PC-9 (cell line): ENCODE measurements around the gene TGFB1. TPM values are rescaled to one million over a fixed set of nuclear protein-coding genes. Genes with fewer than 3 reads are reported as not detected.

Experiments used
- BruUV-seq: library from RNA; stranded (reverse); fragments of 400-500 nt; replicated peaks from 2 replicates; lab custom pipeline; 2021; lab: Mats Ljungman, UMichigan
- CTCF ChIA-PET: fragments of 300-600 bp; sonication (Branson Sonifier 250); formaldehyde crosslinking; loops from one replicate; lab custom pipeline; 2022; ENCODE audit warnings: antibody characterized with exemption; lab: Charles Lee
- POLR2A ChIA-PET: fragments of 300-600 bp; sonication (Branson Sonifier 250); formaldehyde crosslinking; loops from one replicate; lab custom pipeline; 2022; ENCODE audit warnings: antibody characterized with exemption; ENCODE audit not compliant: unreplicated experiment; lab: Charles Lee
- DNase-seq, 2 experiments: peaks; one replicate each; pipeline versions ENCODE4 v3.0.0 to v3.0.0-alpha.2; 2015 to 2022; ENCODE audit warnings: mixed read lengths in 1 of 2
- H2AFZ ChIP-seq: fragments of 200-600 bp; sonication (generic); 2 replicates; pipeline ENCODE4 v1.8.1; 2017; ENCODE audit warnings: antibody characterized with exemption
- H3F3A ChIP-seq: fragments of 200-600 bp; sonication (generic); 2 replicates; pipeline ENCODE4 v1.8.1; 2017; ENCODE audit warnings: antibody characterized with exemption, mild to moderate bottlenecking, low read depth; ENCODE audit not compliant: insufficient read depth
- H3K27ac ChIP-seq: fragments of 200-600 bp; sonication (generic); 2 replicates; pipeline ENCODE4 v1.6.1; 2016; ENCODE audit warnings: mixed run types
- H3K27me3 ChIP-seq: fragments of 200-600 bp; sonication (generic); 2 replicates; pipeline ENCODE4 v1.6.1; 2016; ENCODE audit warnings: low read depth, mixed run types; ENCODE audit not compliant: insufficient read depth
- H3K36me3 ChIP-seq: fragments of 200-600 bp; sonication (generic); 2 replicates; pipeline ENCODE4 v1.6.1; 2016; ENCODE audit warnings: low read depth, mixed run types
- H3K4me1 ChIP-seq: fragments of 200-600 bp; sonication (generic); replicated peaks from 2 replicates; pipeline ENCODE4 v1.6.1; 2016; ENCODE audit warnings: mixed run types; ENCODE audit not compliant: insufficient read depth
- H3K4me2 ChIP-seq: fragments of 200-600 bp; sonication (generic); 2 replicates; pipeline ENCODE4 v1.6.1; 2017; ENCODE audit warnings: mixed run types
- H3K4me3 ChIP-seq: fragments of 200-600 bp; sonication (generic); 2 replicates; pipeline ENCODE4 v1.6.1; 2016; ENCODE audit warnings: mixed run types
- H3K79me2 ChIP-seq: fragments of 200-600 bp; sonication (generic); 2 replicates; pipeline ENCODE4 v1.6.1; 2017; ENCODE audit warnings: low read depth, mixed run types
- H3K9me2 ChIP-seq: fragments of 200-600 bp; sonication (generic); 2 replicates; pipeline ENCODE4 v1.8.1; 2017; ENCODE audit warnings: mild to moderate bottlenecking; ENCODE audit not compliant: insufficient read depth
- H3K9me3 ChIP-seq: fragments of 200-600 bp; sonication (generic); 2 replicates; pipeline ENCODE4 v1.8.1; 2016; ENCODE audit warnings: low read depth; ENCODE audit not compliant: insufficient read depth
- H4K20me1 ChIP-seq: fragments of 200-600 bp; sonication (generic); 2 replicates; pipeline ENCODE4 v1.8.1; 2017; ENCODE audit not compliant: insufficient read depth
- CTCF ChIP-seq: fragments of 200-600 bp; sonication (generic); conservative IDR thresholded peaks from 2 replicates; pipeline ENCODE4 v1.6.1; 2017; ENCODE audit warnings: mixed run types, antibody characterized with exemption, mild to moderate bottlenecking, moderate library complexity
- EZH2 ChIP-seq: fragments of 200-600 bp; sonication (generic); IDR thresholded peaks from 2 replicates; pipeline ENCODE4 v1.8.0; 2017; ENCODE audit warnings: antibody characterized with exemption, low read depth
- intact Hi-C: fragments of 100-400 bp; cut with micrococcal nuclease; formaldehyde crosslinking; loops from one replicate; pipeline ENCODE4 v1.10.0; 2022; ENCODE audit not compliant: unreplicated experiment
- total RNA-seq: library from RNA; stranded (reverse); gene quantifications from 2 replicates; pipeline ENCODE4 v1.2.3, GENCODE V29; 2021

TGFB1 gene
- total RNA-seq, 1 experiment from 2014 or later: 67.9 TPM

- no peaks in the 10 kb centered on the region for H3K9me2 ChIP-seq
These were observed 46.4 kb downstream of the TGFB1 start for GRCh38 chr19:41307090-41307875.

GRCh38 chr19:41305927-41306793 lies 47.6 kb downstream of the TGFB1 start:
- Histone ChIP-seq H3K9me2 (no peaks in the 10 kb centered on the region), H3K36me3 (peaks cover 9% of the 10 kb centered on the region; the same call in 1 of the 2 replicates), H3F3A (peaks cover 47% of the 10 kb centered on the region), H3K4me2 (no peak overlapping the region), H3K27me3 (no peaks in the 10 kb centered on the region), H3K4me1 (peaks cover 9% of the 10 kb centered on the region), H3K27ac (no peak overlapping the region), H3K79me2 (peaks cover 5% of the 10 kb centered on the region), H3K9me3 (no peaks in the 10 kb centered on the region), H3K4me3 (no peak overlapping the region), H4K20me1 (no peaks in the 10 kb centered on the region), H2AFZ (no peak overlapping the region)
- no TSS peak for BruUV-seq
- intact Hi-C loops: loop anchor here (5.0 kb wide), 2 partner anchors 104 to 179 kb away; no protein-coding TSS in a partner anchor
- CTCF ChIA-PET: no interaction called here
- DNase-seq: no peak
- TF ChIP-seq CTCF (no peak), EZH2 (no peak)
- POLR2A ChIA-PET: no interaction called here

More at GRCh38 chr19:41307090-41307875, 46.4 kb downstream of the TGFB1 start:
- Histone ChIP-seq H3K27me3 (no peaks in the 10 kb centered on the region), H3K4me2 (no peak overlapping the region), H2AFZ (no peak overlapping the region), H3F3A (peaks cover 47% of the 10 kb centered on the region), H4K20me1 (no peaks in the 10 kb centered on the region), H3K27ac (peak overlapping the region; percentile 28; the same call in 1 of the 2 replicates), H3K4me3 (no peak overlapping the region), H3K9me3 (no peaks in the 10 kb centered on the region), H3K4me1 (peaks cover 16% of the 10 kb centered on the region), H3K36me3 (peaks cover 7% of the 10 kb centered on the region; the same call in 1 of the 2 replicates), H3K79me2 (peaks cover 17% of the 10 kb centered on the region)
- intact Hi-C loops: loop anchor here (5.0 kb wide), 2 partner anchors 105 to 180 kb away; no protein-coding TSS in a partner anchor
- DNase-seq: no peak
- TF ChIP-seq EZH2 (no peak), CTCF (no peak)
- ChIA-PET POLR2A (interaction anchor here (0.7 kb wide), 1 partner anchor 864 kb away, joined by 3 read pairs; no protein-coding TSS in a partner anchor), CTCF (interaction anchor here (0.6 kb wide), 1 partner anchor 28 kb away, joined by 4 read pairs; no protein-coding TSS in a partner anchor)
- no TSS peak for BruUV-seq
